ENCODE measurements around the gene AOPEP. TPM values are rescaled to one million over a fixed set of nuclear protein-coding genes. Genes with fewer than 3 reads are reported as not detected.

The AOPEP gene
- total and polyA plus RNA-seq, 2 of the 13 experiments (the other 11 are each of a cell fraction or from before 2014, with no cell fraction given): 22.2 to 41.6 TPM

DNA sequence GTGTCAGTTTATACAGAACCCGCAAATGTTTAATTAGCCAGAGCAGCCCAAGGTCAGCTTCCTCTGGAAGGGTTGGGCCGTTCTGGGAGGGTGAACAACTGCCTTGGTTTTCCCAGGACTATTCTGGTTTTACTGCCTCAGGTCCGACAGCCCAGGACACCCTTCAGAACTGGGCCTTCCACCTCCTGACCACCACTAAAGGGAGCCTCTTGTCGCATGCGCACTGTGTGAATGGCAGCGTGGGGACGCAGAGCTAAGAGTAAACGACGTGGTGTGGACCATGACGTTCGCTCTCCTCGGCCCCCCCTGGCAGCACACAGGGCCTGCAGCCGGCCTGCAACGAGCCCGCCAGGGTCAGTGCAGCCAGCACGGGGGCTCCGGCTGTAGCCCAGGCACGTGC is 376.1 kb downstream of the AOPEP start (continued):
- TF ChIP-seq RBM22 (optimal IDR thresholded peaks at IDR 0.05; ENCODE audit: low read length): no peak
- TF ChIP-seq TEAD2 (CRISPR knock-in tag; IDR thresholded peaks at IDR 0.05): no peak

- no peak overlapping the region for H3K4me2 ChIP-seq (ENCODE audit: low read depth, low read length)
- FAIRE-seq (no peak), DNase-seq (ENCODE audit: low spot score) (peak; percentile 28), ATAC-seq (peak; percentile 80)
- BruUV-seq (replicated peaks): no TSS peak
- H3K4me1 ChIP-seq (ENCODE audit: insufficient read depth, low read length): no peaks in the 10 kb centered on the region
- H3K79me2 ChIP-seq (ENCODE audit: insufficient read depth, low read length): no peaks in the 10 kb centered on the region
- H4K20me1 ChIP-seq (ENCODE audit: insufficient read depth, low read length): no peaks in the 10 kb centered on the region
- H3K9me3 ChIP-seq (ENCODE audit: low read length): no peaks in the 10 kb centered on the region
- in situ Hi-C loops (cut with HindIII; ENCODE audit: extremely low pct_ligation_motif_present, low pct_unique_long_range_greater_than_20kb) (no loop called here), intact Hi-C loops (cut with micrococcal nuclease; ENCODE audit: unreplicated experiment) (no loop called here)
- ChIA-PET POLR2A (no interaction called here), CTCF (ENCODE audit: low intra/inter-chr PET ratio, low total read pairs) (no interaction called here)
- no peak overlapping the region for H2AFZ ChIP-seq (ENCODE audit: low read length)
- no peak overlapping the region for H3K9ac ChIP-seq (ENCODE audit: insufficient read depth, low read depth, low read length)
- WGBS (ENCODE audit: low lambda C conversion rate): 86% methylated on average over 13 of the region's 15 CpGs
- H3K4me3 ChIP-seq (replicated peaks in 1 of 3; ENCODE audit: insufficient read depth in 1 of 3, low read depth in 2 of 3, low read length in 3 of 3): no peak overlapping the region
- no peaks in the 10 kb centered on the region for H3K27me3 ChIP-seq (ENCODE audit: control insufficient read depth in 1 of 2, insufficient read depth in 2 of 2, low read length in 2 of 2)
- no peak for TF ChIP-seq EHMT2 (IDR thresholded peaks at IDR 0.05; ENCODE audit: borderline replicate concordance, low read depth, low read length)
- TF ChIP-seq, protein P1, sequence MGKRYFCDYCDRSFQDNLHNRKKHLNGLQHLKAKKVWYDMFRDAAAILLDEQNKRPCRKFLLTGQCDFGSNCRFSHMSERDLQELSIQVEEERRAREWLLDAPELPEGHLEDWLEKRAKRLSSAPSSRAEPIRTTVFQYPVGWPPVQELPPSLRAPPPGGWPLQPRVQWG (CRISPR knock-in tag; IDR thresholded peaks at IDR 0.05; ENCODE audit: borderline replicate concordance, low read depth): no peak
- TF ChIP-seq YY1 (IDR thresholded peaks at IDR 0.05; ENCODE audit: insufficient read depth, insufficient replicate concordance, low read depth, low read length): no peak
- TF ChIP-seq RBAK (CRISPR knock-in tag; IDR thresholded peaks at IDR 0.05): no peak
- no peak for TF ChIP-seq ZBTB20 (CRISPR knock-in tag; IDR thresholded peaks at IDR 0.05; ENCODE audit: borderline replicate concordance, low read depth)
- no peak for TF ChIP-seq ZNF431 (CRISPR knock-in tag; IDR thresholded peaks at IDR 0.05; ENCODE audit: borderline replicate concordance, low read depth)
- peak; percentile 11; the same call in 1 of the 2 replicates for TF ChIP-seq STAG1 (CRISPR knock-in tag; IDR thresholded peaks at IDR 0.05)
- no peak for TF ChIP-seq ZNF615 (CRISPR knock-in tag; IDR thresholded peaks at IDR 0.05; ENCODE audit: borderline replicate concordance)
- TF ChIP-seq, protein P2, sequence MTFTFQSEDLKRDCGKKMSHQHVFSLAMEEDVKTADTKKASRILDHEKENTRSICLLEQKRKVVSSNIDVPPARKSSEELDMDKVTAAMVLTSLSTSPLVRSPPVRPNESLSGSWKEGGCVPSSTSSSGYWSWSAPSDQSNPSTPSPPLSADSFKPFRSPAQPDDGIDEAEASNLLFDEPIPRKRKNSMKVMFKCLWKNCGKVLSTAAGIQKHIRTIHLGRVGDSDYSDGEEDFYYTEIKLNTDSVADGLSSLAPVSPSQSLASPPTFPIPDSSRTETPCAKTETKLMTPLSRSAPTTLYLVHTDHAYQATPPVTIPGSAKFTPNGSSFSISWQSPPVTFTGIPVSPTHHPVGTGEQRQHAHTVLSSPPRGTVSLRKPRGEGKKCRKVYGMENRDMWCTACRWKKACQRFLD (CRISPR knock-in tag; IDR thresholded peaks at IDR 0.05; ENCODE audit: borderline replicate concordance): no peak
- 0 out of 2 replicates have a peak, but pooled peaks have one; percentile 17 for TF ChIP-seq ZNF709 (CRISPR knock-in tag; IDR thresholded peaks at IDR 0.05)
- no peak for TF ChIP-seq ZNF670 (CRISPR knock-in tag; IDR thresholded peaks at IDR 0.05; ENCODE audit: borderline replicate concordance)
- H3K36me3 ChIP-seq (replicated peaks in 1 of 2; ENCODE audit: control insufficient read depth in 1 of 2, insufficient read depth in 2 of 2, low read length in 2 of 2): peaks cover 12 to 26% of the 10 kb centered on the region in 2 experiments; a peak in 4 of 5 replicates
- no peak overlapping the region for H3K27ac ChIP-seq (ENCODE audit: extremely low read length, insufficient read depth, low read length)
Observed at GRCh38 chr9:95103281-95103771, 376.8 kb downstream of the AOPEP start.
